ENCODE results near the gene PDZRN3.

DNA sequence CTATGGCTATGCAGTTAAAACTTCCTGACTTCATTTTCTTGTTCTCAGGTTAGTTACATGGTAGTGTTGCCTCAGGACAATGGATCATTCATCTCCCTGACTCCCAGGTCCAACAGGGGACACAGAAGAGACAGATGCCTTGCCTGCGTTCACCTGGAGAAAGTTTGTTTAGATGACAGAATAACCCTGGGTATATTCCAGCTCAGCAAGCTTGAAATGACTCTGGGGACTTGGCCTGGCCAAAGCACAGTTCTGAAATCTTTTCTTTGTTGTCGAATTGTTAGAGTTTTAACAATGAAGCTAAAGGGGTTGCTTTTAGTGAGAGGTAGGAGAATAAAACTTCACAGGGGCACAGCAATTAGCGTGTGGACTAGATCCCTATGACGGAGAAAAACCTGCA is 206.1 kb downstream of the PDZRN3 start:
- TF ChIP-seq POLR2AphosphoS5 (IDR thresholded peaks at IDR 0.05; ENCODE audit: low read depth, low read length) (no peak), TAF1 (IDR thresholded peaks at IDR 0.05; ENCODE audit: borderline replicate concordance, insufficient read depth, low read length) (no peak)
